Middle frontal gyrus (tissue), 1 donor: ENCODE results near the gene PLXNB1.
"Not testable (repeated sequence)": the region's sequence is repeated elsewhere in the genome, so short reads cannot be mapped to it uniquely, and the experiment has no call there.

Experiments
- DNase-seq: peaks from one replicate; pipeline ENCODE4 v3.0.0-alpha.2; 2015; ENCODE audit warnings: low spot score; ENCODE audit errors: extremely low spot score

Gene PLXNB1

GRCh38 chr3:48406443-48407431 is 23.1 kb downstream of the PLXNB1 start:
- DNase-seq, result no peak

DNA sequence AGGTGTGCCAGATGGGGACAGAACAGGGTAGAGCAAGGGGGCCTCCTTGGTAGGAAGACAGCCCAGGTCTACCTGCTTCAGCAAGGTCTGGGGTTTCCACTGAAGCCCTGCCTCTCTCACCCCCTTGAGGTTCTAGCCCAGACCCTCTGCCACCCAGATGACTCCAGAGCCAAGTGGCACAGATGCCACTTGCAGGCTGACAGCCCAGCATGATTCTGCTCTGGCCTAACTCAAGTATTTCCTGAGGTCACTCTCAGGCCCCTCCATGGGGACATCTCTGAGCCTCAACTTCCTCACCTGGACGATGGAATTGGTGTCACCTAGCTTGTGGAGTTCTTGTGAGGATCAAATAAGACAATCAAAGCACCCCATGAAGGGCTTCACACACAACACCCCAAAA is 23.9 kb downstream of the PLXNB1 start:
- no peak for DNase-seq

DNA sequence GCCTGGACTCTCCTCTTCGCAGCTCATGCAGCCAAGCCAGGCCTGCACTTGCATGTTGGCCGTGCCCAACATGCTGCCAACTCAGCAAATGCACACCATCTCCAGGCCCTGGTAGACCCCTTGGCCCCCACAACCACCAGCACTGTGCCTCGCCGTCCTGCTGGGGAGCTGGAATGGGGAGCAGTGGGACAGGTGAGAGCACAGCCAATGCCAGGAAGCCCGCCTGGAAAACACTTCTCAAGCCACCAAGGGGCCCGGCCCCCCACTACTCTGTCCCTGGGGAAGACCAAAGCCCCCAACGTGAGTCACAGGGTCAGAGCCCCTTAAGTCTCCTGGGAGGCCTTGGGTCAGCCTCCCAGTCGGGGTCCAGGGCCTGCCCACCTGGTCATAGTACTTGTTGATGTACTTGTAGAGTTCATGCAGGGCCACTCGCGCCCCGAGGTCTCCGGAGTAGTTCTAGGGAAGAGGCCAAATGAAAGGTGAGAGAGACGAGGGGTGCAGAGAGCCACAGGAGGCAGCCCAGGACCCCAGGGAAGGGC is 24.5 kb downstream of the PLXNB1 start:
- no peak for DNase-seq

- no peak for DNase-seq
Observed at GRCh38 chr3:48404440-48405342, 25.2 kb downstream of the PLXNB1 start.

GRCh38 chr3:48403533-48404439 is 26.1 kb downstream of the PLXNB1 start:
- no peak for DNase-seq

GRCh38 chr3:48402907-48403306 is 27.0 kb downstream of the PLXNB1 start:
- no peak for DNase-seq

DNA sequence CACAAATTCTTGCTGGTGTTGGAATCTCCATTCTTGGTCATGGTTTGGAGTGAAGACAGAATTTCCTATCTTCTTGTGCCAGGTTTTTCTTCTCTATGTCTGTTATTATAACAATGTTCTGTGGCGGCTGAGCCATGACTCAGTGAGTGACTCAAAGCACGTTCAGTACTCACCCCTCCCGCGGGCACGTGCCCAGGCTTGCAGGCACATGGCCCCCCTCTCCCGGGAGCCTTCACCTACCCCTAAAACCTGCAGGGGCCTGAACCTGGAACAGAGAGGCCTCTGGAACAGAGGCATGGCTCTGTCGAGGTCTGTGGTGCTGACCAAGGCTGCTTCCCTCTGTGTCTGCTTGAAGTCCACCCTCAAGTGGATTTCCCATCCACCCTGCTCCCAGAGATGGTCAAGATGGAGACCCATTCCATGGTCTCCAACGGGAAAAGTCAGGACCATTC is 27.6 kb downstream of the PLXNB1 start:
- no peak for DNase-seq

GRCh38 chr3:48401434-48401901 is 28.4 kb downstream of the PLXNB1 start:
- not testable (repeated sequence) for DNase-seq

DNA sequence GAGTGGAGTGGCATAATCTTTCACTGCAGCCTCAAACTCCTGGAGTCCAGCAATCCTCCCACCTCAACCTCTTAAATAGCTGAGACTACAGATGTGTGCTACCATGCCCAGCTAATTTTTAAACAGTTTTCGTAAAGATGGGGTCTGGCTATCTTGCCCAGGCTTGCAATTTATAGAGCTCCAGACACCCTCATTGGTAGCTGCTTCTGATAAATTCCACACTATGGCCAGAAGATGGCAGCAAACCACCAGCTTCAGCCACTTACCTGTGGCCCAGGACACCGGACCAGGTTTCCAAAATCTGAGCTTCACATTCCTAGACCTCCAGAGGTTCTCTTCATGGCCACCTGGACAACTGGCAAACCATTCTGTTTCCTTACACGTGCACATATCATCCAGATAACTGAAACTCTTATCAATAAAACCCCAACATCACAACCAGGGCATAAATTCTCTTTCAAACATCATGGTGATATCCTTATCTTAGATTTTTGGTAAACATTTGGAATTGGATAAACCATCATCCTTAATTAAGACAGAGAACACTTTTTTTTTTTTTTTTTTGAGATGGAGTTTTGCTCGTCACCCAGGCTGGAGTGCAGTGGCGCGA is 29.0 kb downstream of the PLXNB1 start:
- DNase-seq, result peak; percentile 56

DNA sequence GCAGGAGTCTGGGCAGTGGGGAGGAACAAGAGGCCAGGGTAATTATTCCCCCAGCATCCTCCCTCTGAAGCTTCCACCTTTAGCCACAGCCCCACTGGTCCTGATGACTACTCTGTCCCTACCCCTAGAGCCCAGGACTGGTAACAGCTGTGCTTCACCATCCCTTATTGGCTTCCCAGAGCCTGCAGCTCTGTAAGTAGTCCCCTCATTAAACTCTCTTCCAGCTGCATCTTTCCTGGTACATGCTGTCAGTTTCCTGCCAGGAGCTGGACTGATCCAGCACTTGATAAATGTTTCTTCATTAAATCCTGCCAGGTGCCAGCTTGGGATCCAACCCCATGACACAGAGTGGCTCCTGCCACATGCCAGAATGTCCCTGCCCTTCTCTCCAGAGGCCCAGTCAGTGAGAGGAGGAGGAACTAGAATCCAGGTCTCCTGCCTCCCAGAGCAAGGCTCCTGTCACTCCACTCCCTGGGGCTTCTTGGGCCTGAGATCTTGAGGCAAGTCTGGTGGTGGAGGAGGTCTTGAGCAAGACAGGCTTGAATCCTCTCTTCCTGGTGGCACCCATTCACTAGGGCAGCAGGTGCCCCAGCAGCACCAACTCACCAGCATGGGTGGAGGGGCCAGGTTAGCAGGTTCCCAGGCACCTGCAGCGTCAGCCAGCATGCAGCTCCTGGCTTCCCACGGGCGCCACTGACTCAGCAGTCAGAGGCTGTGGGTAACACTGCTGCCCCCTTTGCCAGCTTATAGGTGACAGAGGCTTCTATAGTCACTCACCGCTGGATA is 30.3 kb downstream of the PLXNB1 start:
- no peak for DNase-seq

GRCh38 chr3:48398701-48399386 is 31.0 kb downstream of the PLXNB1 start:
- no peak for DNase-seq

DNA sequence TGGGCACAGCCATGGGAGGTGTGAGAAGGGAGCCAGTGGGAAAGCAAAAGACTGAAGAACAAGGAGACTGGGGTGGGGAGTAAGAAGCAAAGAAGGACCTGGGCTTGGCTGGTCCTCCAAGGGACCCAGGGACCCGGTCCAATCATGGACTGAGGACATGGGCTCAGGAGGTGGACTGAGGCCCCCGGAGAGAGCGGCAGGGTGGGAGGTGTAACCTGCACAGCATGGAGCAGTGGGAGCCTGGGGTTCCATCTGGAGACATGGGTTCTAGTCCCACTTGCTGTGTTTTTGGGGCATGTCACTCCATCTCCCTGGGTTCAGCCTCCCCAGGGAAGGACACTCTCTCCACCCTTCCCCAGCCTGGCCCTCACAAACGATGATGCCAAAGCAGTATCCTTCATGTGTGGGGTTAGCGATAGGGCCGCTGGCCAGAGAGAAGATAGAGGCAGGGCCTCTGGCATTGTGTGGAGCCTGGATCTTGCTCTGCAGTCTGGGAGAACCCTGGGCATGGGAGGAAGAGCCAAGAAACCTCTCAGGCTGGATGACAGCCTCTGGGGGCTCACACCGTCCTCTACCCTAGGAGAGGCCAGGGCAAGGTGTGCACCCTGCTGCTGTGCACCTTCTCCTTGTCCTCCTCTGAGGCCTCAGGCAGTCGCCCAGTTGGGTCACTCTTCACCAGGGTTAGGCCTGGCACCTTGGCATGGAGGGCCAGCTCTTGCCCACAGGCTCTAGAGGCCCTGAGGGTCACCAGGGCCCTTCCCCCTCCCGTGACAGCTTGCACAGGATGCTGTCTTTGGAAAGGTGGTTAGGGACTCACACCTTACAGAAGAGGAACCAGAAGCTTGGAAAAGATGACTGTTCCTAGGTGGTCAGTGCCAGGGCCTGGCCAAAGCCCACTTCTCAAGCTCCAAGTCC is 31.9 kb downstream of the PLXNB1 start:
- no peak for DNase-seq

DNA sequence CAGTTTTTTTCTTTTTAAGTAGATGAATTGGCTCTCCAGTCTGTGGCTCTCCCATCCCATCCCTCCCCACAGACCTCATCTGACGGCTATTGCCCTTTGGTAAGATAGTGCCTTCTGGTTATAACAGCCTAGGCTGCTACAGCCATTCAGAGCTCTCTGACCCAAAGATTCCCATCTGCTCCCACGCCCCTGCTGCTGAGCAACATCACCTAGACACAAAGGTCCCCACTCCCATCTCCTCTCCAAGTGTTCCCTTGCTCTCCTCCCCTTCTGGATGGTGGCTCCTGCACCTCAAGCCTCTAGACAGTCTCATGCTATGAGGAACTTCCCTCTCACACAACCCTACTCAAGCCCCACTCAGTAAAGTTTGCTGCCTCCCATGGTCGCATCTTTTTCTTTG is 34.2 kb downstream of the PLXNB1 start:
- DNase-seq, result no peak

GRCh38 chr3:48394391-48394790 is 35.5 kb downstream of the PLXNB1 start:
- no peak for DNase-seq

DNA sequence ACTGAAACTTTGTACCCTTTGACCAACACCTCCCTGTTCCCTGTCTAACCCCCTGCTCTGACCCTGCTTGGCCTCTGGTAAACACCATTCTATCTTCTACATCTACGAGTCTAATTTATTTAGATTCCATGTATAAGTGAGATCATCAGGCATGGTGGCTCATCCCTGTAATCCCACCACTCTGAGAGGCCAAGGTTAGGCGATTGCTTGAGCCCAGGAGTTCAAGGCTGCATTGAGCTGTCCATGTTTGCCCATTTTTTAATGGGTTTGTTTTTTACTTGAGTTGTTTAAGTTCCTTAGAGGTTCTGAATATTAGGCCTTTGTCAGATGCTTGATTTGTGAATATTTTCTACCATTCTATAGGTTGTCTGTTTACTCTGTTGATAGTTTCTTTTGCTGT is 40.9 kb downstream of the PLXNB1 start:
- no peak for DNase-seq

DNA sequence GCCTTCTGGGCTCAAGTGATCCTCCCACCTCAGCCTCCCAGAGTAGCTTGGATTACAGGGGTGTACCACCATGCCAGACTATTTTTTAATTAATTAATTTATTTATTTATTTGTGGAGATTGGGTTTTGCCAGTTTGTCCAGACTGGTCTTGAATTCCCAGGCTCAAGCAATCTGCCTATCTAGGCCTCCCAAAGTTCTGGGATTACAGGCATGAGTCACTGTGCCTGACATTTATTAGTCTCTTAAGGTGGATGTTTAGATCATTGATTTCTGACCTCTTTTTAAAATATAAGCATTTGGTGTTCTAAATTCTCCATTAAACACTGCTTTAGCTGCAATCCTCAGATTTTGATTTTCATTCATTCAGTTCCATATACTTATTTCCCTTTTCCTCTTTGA is 42.3 kb downstream of the PLXNB1 start:
- no peak for DNase-seq

DNA sequence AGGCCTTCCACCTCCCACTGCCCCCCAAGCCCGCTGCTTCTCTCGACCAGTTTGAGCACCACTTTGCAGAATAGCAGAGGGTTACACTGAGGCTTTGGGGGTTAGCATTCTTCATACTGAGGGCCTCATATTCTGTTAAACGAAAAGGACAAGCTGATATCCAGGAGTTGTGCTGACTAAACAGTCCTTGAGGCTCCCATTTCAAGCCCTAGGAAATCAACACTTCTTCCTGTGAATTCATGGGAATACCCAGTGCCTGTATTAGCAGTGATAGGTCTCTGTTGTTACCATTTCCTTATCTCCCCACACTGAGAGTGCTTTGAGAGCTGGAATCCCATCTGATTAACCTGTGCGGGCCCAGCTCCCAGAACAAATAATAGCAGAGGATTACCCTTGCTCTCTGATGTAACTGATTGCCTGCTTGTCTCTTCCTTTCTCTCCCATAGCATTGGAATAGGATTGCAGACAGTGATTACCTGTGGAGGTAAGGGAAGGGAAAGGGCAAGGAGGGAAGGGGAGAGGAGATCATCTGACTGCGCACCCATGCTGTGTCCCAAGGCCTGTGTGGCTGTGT is 56.9 kb downstream of the PLXNB1 start:
- DNase-seq, result no peak
